GM19395 (cell line): ENCODE results near the gene FTCD.
"Not testable (repeated sequence)": the region's sequence is repeated elsewhere in the genome, so short reads cannot be mapped to it uniquely, and the experiment has no call there.

Experiments
- ATAC-seq: cut with Tn5 transposase; IDR thresholded peaks from one replicate; pipeline ENCODE4 v1.9.1; 2021; ENCODE audit warnings: mild to moderate bottlenecking, moderate library complexity; ENCODE audit not compliant: unreplicated experiment

The FTCD gene, protein sequence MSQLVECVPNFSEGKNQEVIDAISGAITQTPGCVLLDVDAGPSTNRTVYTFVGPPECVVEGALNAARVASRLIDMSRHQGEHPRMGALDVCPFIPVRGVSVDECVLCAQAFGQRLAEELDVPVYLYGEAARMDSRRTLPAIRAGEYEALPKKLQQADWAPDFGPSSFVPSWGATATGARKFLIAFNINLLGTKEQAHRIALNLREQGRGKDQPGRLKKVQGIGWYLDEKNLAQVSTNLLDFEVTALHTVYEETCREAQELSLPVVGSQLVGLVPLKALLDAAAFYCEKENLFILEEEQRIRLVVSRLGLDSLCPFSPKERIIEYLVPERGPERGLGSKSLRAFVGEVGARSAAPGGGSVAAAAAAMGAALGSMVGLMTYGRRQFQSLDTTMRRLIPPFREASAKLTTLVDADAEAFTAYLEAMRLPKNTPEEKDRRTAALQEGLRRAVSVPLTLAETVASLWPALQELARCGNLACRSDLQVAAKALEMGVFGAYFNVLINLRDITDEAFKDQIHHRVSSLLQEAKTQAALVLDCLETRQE

DNA sequence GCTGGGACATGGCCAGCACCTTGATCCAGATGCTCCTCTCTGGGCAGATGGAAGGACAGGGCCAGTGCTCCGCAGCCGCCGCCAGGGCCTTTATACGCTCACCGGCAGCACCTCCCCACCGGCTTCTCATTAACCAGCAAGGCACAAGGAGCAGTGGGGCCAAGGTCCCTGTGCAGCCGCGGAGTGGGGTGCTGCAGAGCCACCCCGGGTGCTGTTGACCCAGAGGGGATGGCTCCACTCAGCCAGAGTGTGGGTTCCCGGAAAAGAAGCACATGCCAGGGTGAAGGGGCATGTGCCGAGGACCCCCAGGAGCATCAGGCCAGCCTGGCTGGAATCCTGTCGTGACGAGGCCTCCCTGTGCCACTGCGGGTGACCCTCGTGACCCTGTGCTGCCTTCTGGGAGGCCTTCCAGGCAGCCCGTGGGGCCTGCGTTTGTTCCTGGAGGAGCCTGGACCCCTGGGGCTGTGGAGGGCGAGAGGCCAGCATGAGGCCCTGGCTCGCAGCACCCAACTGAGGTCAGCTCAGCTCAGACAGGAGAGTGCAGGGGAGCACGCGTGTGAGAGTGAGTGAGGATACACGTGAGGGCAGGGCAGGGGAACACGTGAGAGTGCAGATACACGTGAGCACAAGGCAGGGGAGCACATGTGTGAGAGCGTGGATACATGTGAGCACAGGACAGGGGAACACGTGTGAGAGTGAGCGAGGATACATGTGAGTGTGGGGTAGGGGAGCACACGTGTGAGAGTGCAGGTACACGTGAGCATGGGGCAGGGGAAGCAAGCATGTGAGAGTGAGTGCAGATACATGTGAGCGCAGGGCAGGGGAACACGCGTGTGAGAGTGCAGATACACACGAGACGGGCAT lies at the start of gene FTCD:
TSS of gene FTCD (minus strand) at position 66 of the 864 bp plus-strand sequence. CDS start at position 10, 56 bp downstream.
- ATAC-seq, result no peak

DNA sequence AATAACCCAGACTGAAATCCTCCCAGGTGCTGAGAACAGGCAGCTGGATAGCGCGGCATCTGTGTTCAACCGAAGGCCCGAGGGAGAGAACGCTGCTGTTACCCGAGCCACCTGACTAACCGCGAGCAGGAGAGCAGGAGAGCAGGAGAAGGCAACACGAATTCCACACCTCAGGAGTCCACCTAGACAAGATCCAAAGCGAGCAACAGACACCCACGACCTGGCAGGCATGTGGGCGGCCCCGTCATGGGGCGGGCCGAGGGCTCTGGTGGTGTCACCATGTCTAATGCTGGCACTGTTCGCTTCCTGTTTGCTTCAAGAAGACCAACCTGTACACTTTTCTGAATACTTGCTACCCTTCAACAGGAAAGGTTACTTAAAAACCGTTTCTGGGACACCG lies 49.8 kb upstream of the FTCD start:
- ATAC-seq, result no peak

DNA sequence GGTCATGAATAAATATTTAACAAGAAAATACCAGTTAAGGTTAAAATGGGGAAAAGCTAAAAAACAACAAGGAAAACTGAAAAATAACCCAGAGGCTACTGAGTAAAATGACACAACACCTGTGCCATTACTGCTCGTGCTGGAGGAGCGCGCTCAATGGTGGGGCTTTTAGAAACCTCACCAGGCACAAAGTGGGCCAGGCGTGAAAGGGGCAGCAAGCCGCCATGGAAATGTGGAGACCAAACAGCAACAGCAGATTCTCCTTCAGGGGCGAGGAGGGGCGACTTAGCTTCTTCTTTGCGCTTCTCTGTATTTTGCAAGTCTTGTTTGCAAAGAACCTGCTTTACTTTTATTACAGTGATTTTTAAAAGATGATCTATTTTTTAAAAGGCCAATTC lies 47.8 kb upstream of the FTCD start:
- no peak for ATAC-seq

DNA sequence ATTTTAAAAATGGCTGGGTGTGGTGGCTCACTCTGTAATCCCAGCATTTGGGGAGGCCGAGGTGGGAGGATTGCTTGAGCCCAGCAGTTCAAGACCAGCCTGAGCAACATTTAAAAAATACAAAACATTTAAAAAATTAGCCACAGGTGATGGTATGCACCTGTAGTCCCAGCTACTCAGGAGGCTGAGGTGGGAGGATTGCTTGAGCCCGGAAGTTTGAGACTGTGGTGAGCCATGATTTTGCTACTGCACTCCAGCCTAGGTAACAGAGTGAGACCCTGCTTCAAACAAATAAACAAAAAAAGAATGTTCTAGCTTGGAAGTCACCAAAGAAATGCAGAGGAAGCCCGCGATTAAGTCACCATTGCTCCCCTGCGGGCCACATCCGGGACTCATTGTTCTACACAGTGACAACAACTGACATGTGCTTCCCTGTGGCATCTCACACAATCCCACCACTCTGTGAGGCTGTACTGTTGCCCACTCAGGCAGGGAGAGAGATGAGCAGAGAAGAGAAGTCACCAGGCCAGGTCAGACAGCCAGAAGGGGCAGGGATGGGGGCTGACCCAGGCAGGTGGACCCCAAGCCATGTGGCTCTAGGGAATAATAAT lies 47.3 kb upstream of the FTCD start:
- no peak for ATAC-seq

DNA sequence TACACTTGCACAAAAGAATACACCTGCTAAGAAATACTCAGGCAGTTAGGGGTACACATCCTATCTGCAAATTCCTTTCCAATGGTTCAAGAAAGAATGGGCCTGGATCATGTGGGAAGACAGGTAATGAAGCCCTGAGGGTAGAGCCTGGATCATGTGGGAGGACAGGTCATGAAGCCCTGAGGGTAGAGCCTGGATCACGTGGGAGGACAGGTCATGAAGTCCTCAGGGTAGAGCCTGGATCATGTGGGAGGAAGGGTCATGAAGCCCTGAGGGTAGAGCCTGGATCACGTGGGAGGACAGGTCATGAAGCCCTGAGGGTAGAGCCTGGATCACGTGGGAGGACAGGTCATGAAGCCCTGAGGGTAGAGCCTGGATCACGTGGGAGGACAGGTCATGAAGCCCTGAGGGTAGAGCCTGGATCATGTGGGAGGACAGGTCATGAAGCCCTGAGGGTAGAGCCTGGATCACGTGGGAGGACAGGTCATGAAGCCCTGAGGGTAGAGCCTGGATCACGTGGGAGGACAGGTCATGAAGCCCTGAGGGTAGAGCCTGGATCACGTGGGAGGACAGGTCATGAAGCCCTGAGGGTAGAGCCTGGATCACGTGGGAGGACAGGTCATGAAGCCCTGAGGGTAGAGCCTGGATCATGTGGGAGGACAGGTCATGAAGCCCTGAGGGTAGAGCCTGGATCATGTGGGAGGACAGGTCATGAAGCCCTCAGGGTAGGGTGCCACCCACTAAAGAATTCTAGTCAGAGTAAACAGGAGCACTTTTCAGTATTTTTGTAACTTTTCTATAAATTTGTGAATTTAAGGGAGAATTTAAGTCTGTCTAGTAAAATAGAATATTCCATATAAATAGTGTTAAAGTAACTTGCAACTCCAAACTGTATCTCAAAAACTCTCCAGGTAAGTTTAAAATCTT lies 45.8 kb upstream of the FTCD start:
- not testable (repeated sequence) for ATAC-seq

DNA sequence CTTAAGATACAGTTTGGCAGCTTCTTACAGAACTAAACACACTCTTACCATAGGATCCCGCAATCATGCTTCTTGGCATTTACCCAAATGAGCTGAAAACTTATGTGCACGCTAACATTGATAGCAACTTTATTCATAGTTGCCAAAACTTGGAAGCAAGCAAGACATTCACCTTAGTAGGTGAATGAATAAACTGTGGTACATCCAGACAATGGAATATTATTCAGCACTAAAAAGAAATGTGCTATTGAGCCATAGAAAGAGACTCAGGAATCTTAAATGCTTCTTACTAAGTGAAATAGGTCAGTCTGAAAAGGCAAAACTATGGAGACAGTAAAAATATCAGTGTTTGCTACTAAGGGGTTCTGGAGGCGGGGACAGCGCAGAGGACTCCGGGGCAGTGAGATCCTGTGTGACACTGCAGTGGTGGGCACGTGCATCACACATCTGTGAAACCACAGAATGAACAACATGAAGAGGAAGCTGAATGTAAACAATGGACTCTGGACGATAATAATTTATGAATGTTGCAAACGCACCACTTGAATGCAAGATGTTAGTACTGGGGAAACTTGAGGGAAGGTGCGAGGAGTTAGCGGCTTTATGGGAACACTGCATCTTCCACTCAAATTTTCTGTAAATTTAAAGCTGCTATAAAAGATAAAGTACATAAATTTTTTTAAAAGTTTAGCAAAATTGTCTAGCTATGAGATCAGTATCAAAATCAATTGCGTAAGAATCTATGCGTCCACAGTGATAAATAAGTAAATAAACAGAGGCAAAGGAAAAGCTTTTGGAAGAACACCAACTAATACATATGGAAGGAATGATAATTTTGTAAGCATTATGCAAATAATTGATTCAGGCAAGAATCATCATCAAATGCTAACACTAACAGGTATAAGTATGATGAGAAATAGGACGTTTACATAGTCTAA lies 44.3 kb upstream of the FTCD start:
- ATAC-seq, result no peak

DNA sequence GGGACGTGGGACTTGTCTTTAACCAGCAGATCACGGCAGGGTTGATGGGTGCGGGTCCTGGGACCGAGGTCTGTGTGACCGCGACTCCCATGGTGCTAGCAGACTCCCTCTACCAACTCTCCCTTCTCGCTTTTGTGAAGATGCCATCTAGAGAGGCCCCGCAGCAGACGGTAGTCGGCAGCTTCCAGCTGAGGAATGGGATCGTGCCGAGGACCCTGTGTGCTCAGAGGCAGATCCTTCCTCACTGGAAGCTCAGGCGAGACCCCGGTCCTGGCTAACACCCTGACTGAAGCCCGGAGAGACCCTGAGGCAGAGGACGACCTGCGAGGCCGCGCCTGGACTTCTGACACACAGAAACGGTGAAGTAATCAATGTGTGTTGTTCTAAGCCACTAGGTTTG lies 41.4 kb upstream of the FTCD start:
- ATAC-seq, result no peak

DNA sequence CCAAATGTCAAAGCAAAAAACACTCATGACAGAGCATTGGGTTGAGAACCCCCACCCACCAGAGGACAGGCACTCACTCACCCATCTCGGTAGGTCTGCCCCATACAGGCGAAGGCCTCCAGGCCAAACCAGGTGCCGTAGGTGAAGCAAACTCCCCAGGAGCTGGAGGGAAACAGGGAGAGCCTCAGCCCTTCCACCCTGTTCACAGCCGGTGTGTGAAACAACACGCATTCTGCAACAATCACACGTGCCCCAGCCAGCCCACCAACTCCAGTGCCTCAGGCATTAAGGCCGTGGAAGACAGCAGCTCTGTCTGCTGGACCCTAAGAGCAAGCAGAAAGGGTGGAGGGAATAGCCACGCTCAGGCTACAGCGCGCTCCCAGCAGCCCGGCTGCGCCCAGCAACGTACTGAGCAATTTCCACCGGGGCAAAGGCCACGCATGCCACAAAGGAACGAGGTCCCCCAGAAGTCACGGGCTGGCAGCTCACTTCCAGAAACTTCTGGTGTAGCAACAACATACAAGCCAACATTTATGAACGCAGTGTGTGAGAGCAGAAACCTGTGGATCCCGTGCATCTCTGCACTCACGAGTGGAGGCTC lies 40.3 kb upstream of the FTCD start:
- ATAC-seq, result no peak

DNA sequence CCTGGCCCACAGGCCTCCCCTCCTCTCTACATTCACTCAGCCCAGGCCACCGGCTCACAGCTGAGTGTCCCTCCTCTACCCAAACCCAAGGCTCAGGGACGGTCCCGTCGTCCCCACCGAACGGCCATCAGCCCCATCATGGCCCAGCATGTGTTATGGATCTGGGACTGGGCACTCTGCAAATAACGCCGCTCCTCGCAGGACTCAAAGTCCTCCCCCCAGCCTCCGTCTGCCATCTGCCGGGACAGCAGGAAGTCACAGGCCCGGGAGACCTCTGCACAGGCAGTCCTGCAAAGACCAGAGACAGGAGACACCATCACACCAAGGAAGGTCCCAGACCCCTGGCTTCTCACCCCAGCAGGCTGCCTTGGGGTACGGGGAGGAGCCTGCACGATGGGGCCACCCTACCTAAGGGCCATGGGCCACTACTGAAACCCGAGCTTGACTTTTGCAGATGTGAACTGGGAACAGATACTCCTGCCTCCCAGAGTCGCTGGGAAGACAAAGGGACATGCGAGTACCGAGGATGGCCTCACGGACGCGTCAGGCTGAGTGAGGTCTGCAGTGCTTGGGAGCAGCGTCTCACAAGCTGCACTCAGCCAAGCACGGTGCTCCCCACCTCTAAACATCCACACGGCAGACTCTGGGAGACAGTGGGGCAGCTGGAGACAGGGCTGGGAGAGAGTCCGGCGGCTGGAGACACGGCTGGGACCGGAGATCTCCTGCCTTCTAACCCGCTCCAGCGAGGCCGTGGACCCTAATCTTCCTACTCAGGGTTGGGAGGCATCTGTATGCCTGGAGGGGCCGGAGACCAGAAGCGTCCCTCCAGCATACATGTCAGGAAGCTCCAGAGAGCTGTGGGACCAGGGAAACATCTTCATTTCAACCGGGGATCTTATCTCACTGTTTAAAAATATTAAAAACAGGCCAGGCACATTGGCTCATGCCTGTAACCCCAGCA lies 39.3 kb upstream of the FTCD start:
- ATAC-seq, result no peak

DNA sequence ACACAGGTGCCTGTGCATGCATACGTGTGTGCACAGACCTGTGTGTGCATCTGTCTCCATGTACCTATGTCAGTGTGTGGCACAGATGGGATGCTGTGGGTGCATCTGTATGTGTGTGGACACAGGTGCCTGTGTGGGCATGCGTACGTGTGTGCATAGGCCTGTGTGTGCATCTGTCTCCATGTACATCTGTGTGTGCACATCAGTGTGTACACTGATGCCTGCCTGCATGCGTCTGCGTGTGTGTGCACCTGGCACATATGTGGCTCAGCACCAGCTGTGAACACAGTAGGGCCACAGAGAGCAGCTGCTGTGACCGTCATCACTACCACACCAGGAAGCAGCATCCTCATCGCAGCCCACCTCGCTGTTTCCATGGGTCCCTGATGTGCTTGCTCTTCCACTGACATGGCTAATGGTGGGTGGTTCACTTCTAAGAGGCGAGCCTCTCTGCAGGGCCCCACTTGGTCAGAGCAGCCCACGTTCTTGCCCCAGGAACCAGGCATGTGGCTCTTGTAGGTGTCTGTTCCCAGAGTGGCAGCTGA lies 38.5 kb upstream of the FTCD start:
- ATAC-seq, result no peak

DNA sequence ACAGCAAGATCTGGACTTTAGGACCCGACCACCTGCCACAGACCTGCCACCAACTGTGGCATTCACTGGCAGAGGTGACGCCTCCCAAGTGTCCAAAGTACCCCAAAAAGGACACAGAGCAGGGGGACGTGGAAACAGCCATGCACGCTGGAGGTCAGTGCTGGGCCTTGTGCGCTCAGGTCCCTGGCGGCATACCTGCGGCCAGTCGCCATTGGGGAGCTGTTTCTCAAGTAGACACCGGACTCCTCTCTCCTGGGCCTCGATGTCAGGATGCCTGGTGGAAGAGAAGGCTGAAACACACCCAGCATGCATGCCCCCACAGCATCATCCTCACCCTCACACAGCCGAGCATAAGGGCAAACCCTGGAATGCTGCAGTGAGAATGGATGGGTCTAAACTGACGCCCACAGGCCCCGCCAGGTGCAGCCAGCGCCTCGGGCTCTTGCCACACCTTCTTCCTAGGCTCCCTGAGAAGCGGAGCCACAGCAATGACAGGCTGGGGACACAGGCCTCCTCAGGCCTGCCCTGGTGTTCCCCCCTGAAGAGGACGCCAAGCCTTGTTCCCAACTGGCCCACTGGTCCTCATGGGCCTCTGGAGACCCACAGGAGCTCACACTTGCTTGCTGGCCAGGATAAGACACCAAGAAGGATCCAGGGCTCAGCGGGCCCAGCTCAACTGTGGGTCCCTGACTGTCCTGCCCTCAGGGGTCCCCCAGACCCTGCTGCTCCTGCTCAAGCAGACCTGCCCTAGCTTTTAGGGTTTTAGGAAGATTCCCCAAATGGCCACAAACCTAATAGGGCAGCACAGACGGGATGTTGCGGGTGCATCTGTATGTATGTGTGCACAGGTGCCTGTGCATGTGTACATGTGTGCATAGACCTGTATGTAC lies 36.6 kb upstream of the FTCD start:
- ATAC-seq, result no peak

DNA sequence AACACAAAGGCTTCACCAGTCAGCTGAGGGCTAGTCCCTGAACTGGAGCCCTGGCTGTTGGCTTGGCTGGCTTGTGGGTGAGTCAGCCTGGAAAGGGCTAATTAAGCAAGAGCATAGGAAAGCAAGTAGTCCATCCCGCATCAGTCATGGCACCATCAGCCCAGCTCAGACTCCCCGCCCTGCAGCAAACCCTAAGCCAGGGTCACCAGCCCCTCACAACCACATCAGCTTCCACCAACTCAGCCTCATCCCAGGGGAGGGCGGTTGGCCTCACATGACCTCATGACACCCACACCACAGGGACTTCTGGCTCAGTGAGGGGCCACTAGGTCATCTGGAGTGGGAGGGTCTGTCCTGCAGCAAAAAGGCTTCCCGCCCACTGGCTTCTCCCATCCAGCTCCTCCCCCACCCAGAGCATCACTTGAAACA lies 35.9 kb upstream of the FTCD start:
- no peak for ATAC-seq

DNA sequence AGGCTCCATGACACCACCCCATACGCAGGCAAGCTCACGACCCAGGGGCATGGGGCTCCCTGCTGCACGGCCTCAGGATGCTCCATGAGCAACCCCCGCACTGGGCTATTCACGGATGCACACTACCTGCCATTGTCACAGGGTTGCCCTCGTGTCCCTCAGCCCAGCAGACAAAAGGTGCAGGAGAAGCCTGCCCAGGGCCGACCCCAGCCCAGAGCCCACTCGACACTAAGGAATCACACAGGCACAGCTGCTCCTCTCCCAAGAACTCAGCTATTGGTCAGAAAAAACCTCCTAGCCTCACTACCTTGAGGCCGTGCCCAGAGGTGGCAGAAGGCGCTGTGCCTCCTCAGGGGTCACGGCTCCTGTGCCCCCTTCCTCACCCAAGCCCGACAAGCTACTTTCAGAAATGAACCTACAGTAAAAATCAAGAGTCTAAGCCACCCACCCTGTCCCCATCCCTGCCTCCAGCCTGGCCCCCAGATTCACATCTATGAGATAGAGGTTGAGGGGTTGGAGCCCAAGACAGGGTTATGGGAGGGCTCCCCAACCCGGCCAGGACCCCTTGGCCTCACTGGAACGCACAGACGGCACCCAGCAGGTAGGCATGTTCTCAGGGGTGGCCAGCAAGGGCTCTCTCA lies 35.2 kb upstream of the FTCD start:
- ATAC-seq, result no peak

DNA sequence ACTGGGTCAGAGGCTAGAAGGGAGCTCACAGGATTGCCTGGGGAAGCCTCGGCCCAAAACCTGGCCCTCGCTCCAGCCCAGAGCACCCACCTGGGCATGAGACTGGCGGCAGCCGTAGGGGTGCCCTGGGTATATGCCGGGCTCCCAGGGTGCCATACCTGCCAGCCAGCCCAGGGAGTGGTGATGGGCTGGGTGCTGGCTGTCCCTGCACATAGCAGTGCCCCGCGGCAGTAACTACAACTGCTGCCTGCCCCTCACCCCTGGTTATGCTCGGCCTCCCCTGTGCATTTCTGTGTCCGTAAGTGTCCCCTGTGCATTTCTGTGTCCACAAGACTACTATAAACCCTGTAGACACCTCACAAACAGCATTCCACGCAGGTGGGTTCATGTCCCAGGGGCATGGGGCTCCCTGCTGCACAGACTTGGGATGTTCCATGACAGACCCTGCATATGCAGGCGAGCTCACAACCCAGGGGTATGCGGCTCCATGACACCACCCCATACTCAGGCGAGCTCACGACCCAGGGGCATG lies 34.6 kb upstream of the FTCD start:
- no peak for ATAC-seq

DNA sequence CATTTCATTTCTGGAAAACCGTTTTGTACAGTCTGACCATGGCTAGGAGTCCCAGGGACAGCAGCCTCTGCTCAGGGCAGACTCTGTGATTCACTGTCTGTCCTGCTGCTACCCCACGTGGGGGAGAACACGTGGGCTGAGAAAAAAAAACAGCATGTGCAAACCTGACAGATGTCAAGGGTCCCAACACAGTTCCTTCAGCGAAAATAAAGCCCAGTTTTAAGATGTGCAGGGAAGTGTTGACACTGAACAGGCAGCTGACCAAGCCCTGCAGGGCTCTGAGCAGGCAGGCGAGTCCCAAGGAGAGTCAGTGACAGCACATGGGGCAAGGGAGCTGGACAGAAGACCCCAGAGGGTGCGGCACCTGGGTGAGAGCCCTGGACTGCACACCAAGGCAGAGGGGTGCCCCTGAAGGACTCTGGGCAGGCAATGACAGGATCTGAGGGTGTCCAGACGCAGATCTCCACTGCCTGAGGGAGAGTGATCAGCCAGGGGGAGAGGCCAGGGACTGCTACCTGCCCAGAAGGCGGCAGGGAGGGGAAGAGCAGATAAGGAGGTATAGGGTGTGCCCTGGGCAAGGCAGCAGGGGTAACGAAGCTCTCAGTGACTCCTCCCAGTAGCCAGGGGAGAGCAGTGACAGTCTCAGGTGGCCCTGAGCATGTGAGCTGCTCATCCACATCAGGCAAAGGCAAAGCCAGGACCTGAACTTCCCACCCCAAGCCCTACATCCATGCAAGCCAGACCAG lies 34.0 kb upstream of the FTCD start:
- ATAC-seq, result no peak
